SK-N-SH (cell line): Measurements from ENCODE around the gene WNT4.

Experiments used
- CTCF ChIP-seq: fragments of 200-600 bp; sonication (generic); IDR thresholded peaks from 2 replicates; pipeline ENCODE4 v1.6.1; 2017; ENCODE audit warnings: antibody characterized with exemption, mild to moderate bottlenecking, moderate library complexity
- EP300 ChIP-seq, 2 experiments: IDR thresholded peaks; 2 replicates each; pipeline versions ENCODE4 v1.4.0 to v1.6.1; 2012; ENCODE audit warnings: borderline replicate concordance in 1 of 2, low read depth in 1 of 2, low read length in 1 of 2
- EZH2phosphoT487 ChIP-seq: fragments of 200-600 bp; sonication (generic); IDR thresholded peaks from 2 replicates; pipeline ENCODE4 v1.6.1; 2017; ENCODE audit warnings: low read depth, mixed run types, mild to moderate bottlenecking, antibody characterized with exemption, moderate library complexity, borderline replicate concordance
- FOXM1 ChIP-seq: IDR thresholded peaks from 2 replicates; pipeline ENCODE4 v1.4.0; 2012; ENCODE audit warnings: low read depth, mild to moderate bottlenecking
- MEF2A ChIP-seq: IDR thresholded peaks from 2 replicates; pipeline ENCODE4 v1.4.0; 2012; ENCODE audit warnings: low read depth, borderline replicate concordance
- NFIC ChIP-seq: IDR thresholded peaks from 2 replicates; pipeline ENCODE4 v1.4.0; 2012; ENCODE audit warnings: borderline replicate concordance
- NRF1 ChIP-seq: IDR thresholded peaks from 2 replicates; pipeline ENCODE4 v1.6.1; 2012; ENCODE audit warnings: low read depth, mild to moderate bottlenecking, low read length
- PBX3 ChIP-seq: IDR thresholded peaks from 2 replicates; pipeline ENCODE4; 2012
- POLR2AphosphoS5 ChIP-seq: IDR thresholded peaks from 2 replicates; pipeline ENCODE4 v1.6.1; 2012; ENCODE audit warnings: low read depth, low read length
- RCOR1 ChIP-seq: fragments of 150-350 bp; IDR thresholded peaks from 2 replicates; pipeline ENCODE4 v1.6.1; 2017; ENCODE audit warnings: antibody characterized with exemption, low read length
- REST ChIP-seq: IDR thresholded peaks from 2 replicates; pipeline ENCODE4 v1.6.1; 2012; ENCODE audit warnings: mild to moderate bottlenecking, low read depth, low read length, moderate library complexity
- RXRA ChIP-seq: IDR thresholded peaks from 2 replicates; pipeline ENCODE4 v1.4.0; 2012; ENCODE audit warnings: low read depth, mild to moderate bottlenecking, borderline replicate concordance
- YY1 ChIP-seq: IDR thresholded peaks from 2 replicates; pipeline ENCODE4 v1.4.0; 2012; ENCODE audit warnings: low read depth, mild to moderate bottlenecking
- ZBTB33 ChIP-seq: IDR thresholded peaks from 2 replicates; pipeline ENCODE4 v1.4.0; 2012; ENCODE audit warnings: low read depth, borderline replicate concordance

GRCh38 chr1:22089134-22089571, 53.7 kb downstream of the WNT4 start:
- no peak for TF ChIP-seq CTCF
- no peak for TF ChIP-seq RXRA
- TF ChIP-seq NFIC, result no peak
- TF ChIP-seq PBX3, result no peak
- no peak for TF ChIP-seq ZBTB33
- no peak for TF ChIP-seq POLR2AphosphoS5
- no peak for TF ChIP-seq EP300 (IDR thresholded peaks at IDR 0.05; ENCODE audit: borderline replicate concordance in 1 of 2, low read depth in 1 of 2, low read length in 1 of 2)
- no peak for TF ChIP-seq NRF1
- TF ChIP-seq YY1, result no peak
- no peak for TF ChIP-seq EZH2phosphoT487
- TF ChIP-seq MEF2A, result no peak
- no peak for TF ChIP-seq RCOR1
- TF ChIP-seq FOXM1, result no peak
- TF ChIP-seq REST, result no peak
